Lower leg skin (tissue), 4 donors: ENCODE measurements around the gene POMC. TPM values are rescaled to one million over a fixed set of nuclear protein-coding genes. Genes with fewer than 3 reads are reported as not detected.
"Not testable (repeated sequence)": the region's sequence is repeated elsewhere in the genome, so short reads cannot be mapped to it uniquely, and the experiment has no call there.

ENCODE experiments used
- DNase-seq, 2 donors: peaks; one replicate each; pipeline ENCODE4 v3.0.0-alpha.2; 2019; ENCODE audit warnings: low spot score in 2 of 2
- H3K4me3 ChIP-seq: fragments of 200-600 bp; sonication (generic); 2 replicates; pipeline ENCODE4 v1.5.1; 2017; ENCODE audit warnings: mild to moderate bottlenecking, low read depth; ENCODE audit not compliant: poor library complexity, severe bottlenecking
- CTCF ChIP-seq, 3 donors: fragments of 450-650 bp; IDR thresholded peaks; one replicate each; pipeline ENCODE4 v1.5.1; 2016; ENCODE audit warnings: antibody characterized with exemption in 3 of 3, mild to moderate bottlenecking in 3 of 3, moderate library complexity in 2 of 3
- POLR2A ChIP-seq, 2 donors: fragments of 450-650 bp; IDR thresholded peaks; one replicate each; pipeline ENCODE4 v1.6.1; 2016 to 2017; ENCODE audit warnings: antibody characterized with exemption in 2 of 2, mild to moderate bottlenecking in 1 of 2, moderate library complexity in 1 of 2
- WGBS, 2 donors: methylation state at CpG; one replicate each; pipeline ENCODE4 v1.1.5; 2018; 5-methylcytosine and 5-hydroxymethylcytosine counted together
- intact Hi-C: fragments of 100-400 bp; cut with DNase I; formaldehyde crosslinking; loops from one replicate; pipeline ENCODE4 v1.15.0; 2023; ENCODE audit warnings: low total_unique reads
- total RNA-seq, 4 donors: library from RNA; depleted of rRNA; stranded (reverse); fragments of >200 nt; gene quantifications; one replicate each; pipeline ENCODE4 v1.1.0, GENCODE V29; 2016

POMC gene
- total RNA-seq, 4 donors from 2014 or later = 3.4 to 23.3 (median 6.6) TPM

GRCh38 chr2:25165992-25166875, 2.1 kb downstream of the POMC start:
- intact Hi-C loops = no loop called here
- 37 to 51% methylated on average over 10 of the region's 10 CpGs for WGBS, 2 donors
- no peak for DNase-seq

GRCh38 chr2:25164561-25164960, 3.8 kb downstream of the POMC start:
- WGBS, 2 donors = 68 to 74% methylated on average over 8 of the region's 8 CpGs
- H3K4me3 ChIP-seq = no peak overlapping the region
- intact Hi-C loops = no loop called here
- DNase-seq = no peak
- TF ChIP-seq CTCF (IDR thresholded peaks at IDR 0.05) (no peak), POLR2A (IDR thresholded peaks at IDR 0.05) (no peak)

More at GRCh38 chr2:25165992-25166875, 2.1 kb downstream of the POMC start:
- no peak for TF ChIP-seq POLR2A (IDR thresholded peaks at IDR 0.05)
- TF ChIP-seq CTCF (IDR thresholded peaks at IDR 0.05) = no peak
- H3K4me3 ChIP-seq = no peak overlapping the region

GRCh38 chr2:25162061-25162460, 6.3 kb downstream of the POMC start:
- intact Hi-C loops, DNase-seq, H3K4me3 ChIP-seq: not testable (repeated sequence)
- WGBS, 2 donors = 86 to 88% methylated on average over 7 of the region's 7 CpGs

- intact Hi-C loops = no loop called here
- H3K4me3 ChIP-seq = no peak overlapping the region
- no peak for DNase-seq
- WGBS, 2 donors = 73 to 88% methylated on average over 23 to 36 of the region's 69 CpGs
- TF ChIP-seq POLR2A (IDR thresholded peaks at IDR 0.05) (no peak), CTCF (IDR thresholded peaks at IDR 0.05) (no peak)
Measured at GRCh38 chr2:25161055-25161781, 7.2 kb downstream of the POMC start.

- no peak overlapping the region for H3K4me3 ChIP-seq
- no peak for DNase-seq
- TF ChIP-seq CTCF (IDR thresholded peaks at IDR 0.05) (no peak), POLR2A (IDR thresholded peaks at IDR 0.05) (no peak)
- intact Hi-C loops = no loop called here
- 92 to 95% methylated on average over 10 of the region's 10 CpGs for WGBS, 2 donors
Measured at GRCh38 chr2:25160376-25160775, 8.0 kb downstream of the POMC start.

GRCh38 chr2:25159949-25160348, 8.4 kb downstream of the POMC start:
- WGBS, 2 donors = 73 to 81% methylated on average over 8 of the region's 8 CpGs
- TF ChIP-seq POLR2A (IDR thresholded peaks at IDR 0.05) (no peak), CTCF (IDR thresholded peaks at IDR 0.05) (no peak)
- intact Hi-C loops = no loop called here
- H3K4me3 ChIP-seq = no peak overlapping the region
- no peak for DNase-seq
